NCI-H2107 (cell line): Measurements from ENCODE around the gene JAZF1.
"Not testable (repeated sequence)": the region's sequence is repeated elsewhere in the genome, so short reads cannot be mapped to it uniquely, and the experiment has no call there.

Experiments
- DNase-seq: peaks from one replicate; lab custom pipeline; 2025; lab: John Stamatoyannopoulos, UW

JAZF1 gene

DNA sequence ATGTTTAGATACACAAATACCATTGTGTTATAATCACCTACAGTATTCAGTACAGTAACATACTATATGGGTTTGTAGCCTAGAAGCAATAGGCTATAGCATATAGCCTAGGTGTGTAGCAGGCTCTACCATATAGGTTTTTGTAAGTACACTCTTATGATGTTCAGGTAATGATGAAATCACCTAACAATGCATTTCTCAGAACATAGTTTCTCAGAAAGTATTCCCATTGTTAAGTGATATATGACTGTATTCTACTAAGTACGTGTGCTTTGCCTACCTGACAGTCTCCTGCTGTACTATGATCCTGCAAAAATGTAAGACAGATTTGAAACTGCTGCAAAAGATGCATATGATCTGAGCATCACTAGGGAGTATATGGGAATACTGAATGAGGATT, 137.9 kb downstream of the JAZF1 start:
- no peak for DNase-seq

DNA sequence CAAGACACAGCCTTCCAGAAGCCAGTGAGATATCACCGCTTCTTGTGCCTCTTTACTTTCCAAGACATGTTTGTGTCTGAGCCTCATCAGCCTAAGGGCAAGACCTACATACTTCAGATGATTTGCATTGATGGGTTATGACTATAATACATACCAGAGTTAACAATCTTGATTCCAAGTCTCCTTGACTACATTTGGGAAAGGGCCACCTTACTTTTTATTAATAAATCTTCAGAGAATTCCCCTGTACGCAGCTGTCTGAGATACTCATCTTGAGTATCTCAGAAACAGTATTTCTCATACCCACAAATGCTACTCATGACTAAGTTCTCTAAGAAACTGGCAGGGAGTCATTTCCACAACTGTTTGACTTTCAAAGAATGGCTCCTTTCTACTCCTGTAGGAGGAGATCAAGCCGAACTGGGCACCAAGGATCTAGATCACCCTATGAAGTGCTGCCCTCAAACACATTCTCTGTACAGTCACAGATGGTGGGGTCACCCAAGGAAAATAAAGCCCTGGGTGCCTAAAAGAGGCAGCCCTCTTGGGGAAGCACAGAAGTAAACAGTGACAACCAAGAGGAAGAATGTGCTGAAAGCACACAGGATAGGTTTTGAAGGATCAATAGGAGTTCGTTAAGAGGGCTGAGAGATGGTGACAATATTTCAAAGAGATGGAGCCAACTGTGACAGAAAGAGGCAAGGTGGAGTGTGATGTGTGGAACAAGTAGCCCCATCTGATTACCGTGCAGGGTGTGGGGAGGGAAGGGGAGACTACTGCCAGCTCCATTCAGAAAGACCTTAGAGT, 138.9 kb downstream of the JAZF1 start:
- no peak for DNase-seq

- DNase-seq = no peak
These were observed 142.3 kb downstream of the JAZF1 start for GRCh38 chr7:28038175-28038797.

DNA sequence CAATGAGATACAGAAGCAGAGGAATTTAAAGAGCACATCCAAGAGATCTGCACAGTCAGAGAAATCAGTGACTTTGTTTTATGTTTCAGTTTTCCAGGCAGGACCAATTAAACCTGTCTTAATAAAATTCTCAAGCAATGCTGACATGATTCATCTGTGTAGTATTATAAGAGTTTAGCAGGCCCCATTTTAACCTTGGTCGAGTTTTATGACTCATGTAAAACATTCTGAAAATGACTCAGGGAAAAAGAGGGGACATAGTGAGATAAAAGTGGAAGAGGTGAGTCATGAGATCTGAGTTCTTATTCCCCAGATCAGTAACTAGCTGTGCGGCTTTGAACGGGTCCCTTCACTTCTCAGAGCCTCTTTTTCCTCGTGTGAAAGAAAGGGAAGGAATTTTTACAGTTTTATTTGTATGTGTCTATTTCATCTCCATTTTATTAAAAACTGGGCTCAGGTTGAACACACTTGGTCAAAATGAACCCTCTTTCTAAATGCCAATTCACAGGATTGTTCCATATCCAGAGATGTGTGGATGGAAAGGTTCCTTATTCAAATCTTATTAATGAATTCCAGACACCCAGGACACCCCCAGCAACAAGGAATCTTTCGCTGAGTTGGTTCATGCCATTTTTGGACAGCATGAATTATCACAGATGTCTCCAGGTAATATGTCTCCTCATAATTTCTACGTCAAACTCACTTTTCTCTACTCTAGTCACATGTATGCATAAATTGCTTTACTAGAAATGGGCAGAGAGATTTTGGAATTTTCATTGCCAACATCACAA, 143.2 kb downstream of the JAZF1 start:
- DNase-seq = no peak

GRCh38 chr7:28036696-28037095, 143.9 kb downstream of the JAZF1 start:
- DNase-seq = no peak

GRCh38 chr7:28033386-28033785, 147.2 kb downstream of the JAZF1 start:
- DNase-seq = no peak

DNA sequence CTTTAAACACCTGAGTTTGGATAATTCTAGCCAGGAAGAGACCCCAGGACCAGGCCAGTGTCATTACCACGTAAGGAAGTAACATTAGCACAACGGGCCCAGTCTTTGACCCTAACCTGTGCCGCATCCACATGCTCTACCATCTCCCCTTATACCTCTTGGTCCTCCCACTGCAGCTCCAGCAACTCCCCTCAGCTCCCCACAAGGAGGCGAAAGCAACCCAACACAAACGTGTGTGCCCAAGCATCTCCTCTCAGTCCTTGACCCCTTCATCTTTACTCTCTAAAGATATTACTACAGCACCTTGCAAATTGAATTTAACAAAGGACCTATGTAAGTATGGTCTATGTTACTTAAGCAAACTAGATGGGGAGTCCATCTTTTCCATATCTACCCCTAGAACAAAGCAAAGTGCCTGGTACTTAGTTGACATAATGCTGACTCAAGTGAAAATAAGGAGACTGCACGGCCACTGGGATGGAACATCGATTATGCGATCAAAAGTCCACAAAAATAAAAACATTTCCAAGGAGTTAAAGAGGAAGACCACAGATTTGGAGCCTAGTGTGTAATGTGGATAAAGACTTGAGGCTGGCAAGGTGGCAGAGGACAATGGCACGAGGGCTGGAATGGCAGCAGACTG, 147.7 kb downstream of the JAZF1 start:
- DNase-seq = no peak

GRCh38 chr7:28029051-28029450, 151.5 kb downstream of the JAZF1 start:
- DNase-seq = no peak

DNA sequence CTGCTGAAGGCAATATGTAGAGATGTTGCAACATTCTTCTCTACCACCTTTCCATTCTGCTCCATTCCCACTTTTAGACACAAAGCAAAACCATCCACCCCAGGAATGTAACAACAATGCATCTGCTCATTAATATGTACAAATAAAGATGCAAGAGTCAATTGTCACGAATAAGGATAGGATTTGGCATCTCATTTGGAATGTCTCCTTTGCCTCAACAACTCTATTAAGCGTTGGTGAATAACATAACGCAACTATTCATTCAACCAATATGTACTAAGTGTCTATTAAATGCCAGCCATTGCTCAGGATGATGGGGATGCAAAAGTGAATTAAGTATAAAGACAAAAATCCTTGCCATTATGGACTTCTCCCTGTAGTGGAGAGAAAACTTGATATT, 152.1 kb downstream of the JAZF1 start:
- no peak for DNase-seq

GRCh38 chr7:28026237-28026636, 154.4 kb downstream of the JAZF1 start:
- DNase-seq = peak; percentile 22

GRCh38 chr7:28024786-28025334, 155.7 kb downstream of the JAZF1 start:
- no peak for DNase-seq

DNA sequence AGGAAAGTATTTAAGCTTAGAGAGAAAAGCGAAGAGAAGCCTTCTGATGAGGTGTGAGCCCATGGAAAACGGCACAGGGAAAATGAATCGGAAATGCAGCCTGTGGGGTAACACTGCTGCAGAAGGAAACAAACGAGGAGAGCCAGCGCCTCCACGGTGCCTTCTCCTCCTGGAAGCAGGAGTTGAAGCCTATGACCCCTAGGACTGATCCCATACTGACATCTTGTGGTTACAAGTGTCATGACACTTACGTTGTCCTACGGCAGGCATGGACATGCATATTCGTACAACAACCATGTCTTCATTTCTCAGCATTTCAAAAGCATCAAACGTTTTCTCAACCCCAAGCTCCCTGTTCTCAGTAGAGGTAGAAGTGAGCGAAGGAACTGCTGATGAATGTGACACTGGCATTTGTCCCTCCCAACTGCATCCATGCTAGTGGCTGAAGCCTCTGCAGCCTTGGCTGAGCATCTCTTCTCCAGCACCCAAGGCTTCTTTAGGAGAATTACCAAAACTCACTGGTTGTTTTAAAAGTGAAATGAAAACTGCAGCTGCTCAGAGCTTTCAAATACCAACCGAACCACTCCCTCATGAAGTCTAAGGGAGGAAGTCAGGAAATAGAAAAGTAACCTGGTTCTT, 160.2 kb downstream of the JAZF1 start:
- peak; percentile 82 for DNase-seq

- DNase-seq = no peak
These were observed 161.6 kb downstream of the JAZF1 start for GRCh38 chr7:28018856-28019465.

GRCh38 chr7:28018446-28018845, 162.1 kb downstream of the JAZF1 start:
- DNase-seq = no peak

DNA sequence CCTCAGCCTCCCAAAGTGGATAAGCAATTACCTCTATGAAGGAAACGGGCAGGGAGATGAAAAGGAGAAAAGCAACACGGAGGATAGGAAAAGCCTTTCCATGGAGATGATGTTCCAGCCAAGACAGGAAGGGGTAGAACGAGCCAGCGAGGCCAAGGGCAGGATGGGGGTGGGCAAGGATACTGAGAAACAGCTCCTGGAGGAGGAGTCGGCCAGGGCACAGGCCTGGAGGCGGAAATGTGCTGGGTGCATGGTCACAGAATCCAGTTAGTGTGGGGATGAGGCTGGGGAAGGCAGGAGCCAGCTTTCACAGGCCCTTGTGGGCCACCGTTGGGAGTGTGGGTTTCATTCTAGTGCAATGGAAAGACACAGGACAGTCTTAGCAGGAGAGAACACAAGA, 162.6 kb downstream of the JAZF1 start:
- DNase-seq = no peak

DNA sequence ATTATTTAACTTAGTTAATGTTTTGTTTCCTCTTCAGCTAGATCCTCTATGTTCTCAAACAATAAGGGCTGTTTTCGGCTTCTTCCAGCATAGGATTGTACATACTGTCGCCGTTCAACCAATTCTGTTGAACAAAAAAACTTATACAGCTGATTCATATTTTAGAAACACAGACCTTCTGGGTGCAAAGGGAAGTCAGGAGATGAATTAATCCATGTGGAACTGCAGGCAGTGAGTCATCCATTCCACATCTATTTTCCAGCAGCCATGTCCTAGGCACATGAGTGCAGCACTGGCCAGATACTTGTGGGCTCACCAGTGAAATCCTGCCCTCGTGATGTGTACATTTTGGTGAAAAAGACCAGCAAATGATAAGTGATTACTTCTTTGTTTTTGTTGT, 163.2 kb downstream of the JAZF1 start:
- no peak for DNase-seq

DNA sequence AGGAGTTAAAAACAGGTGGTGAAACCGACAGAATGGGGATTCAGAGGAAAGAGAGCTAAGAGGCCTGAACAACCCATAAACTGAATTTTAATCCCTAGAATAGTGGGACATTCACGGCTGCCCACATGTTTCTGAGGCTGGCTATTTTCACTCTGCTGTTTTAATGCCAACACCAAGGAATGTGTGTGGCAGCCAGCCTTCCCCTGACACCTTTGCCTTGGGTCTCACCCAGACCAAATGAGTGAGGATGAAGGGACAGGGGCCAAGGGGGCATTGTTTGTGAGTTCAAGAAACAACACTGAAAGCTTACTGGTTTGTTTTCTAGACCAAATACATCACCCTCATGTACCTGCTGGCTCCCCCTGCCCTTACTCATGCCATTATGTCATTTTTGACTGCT, 164.3 kb downstream of the JAZF1 start:
- no peak for DNase-seq

DNA sequence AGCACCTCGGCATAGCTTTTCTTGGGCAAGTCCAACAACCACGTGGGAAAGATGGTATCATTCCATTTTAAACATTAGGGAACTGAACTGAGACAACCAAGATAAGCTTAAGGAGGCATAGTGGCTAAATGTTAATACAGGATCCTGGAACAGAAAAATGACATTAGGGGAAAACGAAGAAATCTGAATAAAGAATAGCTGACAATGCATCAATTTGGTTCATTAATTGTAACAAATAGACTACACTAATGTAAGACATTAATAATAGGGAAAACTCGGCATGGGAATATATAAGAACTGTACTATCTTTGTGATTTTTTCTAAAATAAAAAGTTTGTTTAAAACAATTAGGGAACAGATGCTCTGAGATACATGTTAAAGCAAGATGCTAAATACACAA, 165.4 kb downstream of the JAZF1 start:
- DNase-seq = no peak

DNA sequence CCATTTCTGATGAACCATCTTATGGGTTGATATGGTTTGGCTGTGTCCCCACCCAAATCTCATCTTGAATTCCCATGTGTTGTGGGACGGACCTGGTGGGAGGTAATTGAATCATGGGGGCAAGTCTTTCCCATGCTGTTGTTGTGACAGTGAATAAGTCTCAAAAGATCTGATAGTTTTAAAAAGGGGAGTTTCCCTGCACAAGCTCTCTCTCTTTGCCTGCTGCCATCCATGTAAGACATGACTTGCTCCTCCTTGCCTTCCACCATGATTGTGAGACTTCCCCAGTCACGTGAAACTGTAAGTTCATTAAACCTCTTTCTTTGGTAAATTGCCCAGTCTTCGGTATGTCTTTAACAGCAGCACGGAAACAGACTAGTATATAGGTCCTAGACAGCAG, 166.3 kb downstream of the JAZF1 start:
- DNase-seq = not testable (repeated sequence)

DNA sequence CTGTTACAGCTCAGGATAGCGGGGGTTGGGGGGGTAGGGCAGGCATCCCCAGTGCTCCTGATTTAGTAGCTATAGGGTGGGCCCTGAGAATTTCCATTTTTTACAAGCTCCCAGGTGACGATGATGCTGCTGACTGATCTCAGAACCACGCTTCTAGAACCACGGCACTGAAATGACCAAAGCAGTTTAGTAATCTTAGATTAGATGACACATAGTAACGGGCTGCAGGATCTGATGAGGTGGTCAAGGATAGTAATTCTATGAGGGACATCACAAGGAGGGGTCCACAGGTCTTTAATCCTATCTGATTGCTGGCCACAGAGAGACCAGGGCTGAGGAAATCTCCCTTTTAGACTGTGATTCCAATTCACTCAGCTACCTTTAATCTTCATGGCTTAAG, 167.2 kb downstream of the JAZF1 start:
- no peak for DNase-seq

DNA sequence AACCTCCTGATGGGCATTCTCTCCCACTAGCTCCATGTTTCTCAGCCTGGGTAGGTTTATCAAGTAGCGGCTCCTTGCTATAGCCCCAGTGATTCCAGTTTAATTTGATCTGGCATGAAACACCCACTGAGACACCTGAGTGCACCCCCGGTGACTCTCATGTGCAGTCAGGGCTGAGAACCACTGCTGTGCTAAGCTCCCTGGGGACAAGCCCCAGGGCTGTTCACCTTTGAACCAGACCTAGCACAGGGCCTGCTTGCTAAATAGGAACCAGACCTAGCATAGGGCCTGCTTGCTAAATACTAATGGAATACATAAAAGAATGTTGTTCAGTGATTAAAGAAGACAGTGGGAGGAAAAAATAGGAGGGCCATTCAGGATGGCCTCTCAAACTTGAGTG, 167.6 kb downstream of the JAZF1 start:
- DNase-seq = no peak
